ENCODE measurements around the gene CDYL2. TPM values are rescaled to one million over a fixed set of nuclear protein-coding genes. Genes with fewer than 3 reads are reported as not detected.

Gene CDYL2
- polyA plus RNA-seq, 4 donors: 1.9 to 3.0 (median 2.8) TPM

- no peak for DNase-seq
- H3K27me3 ChIP-seq (ENCODE audit: control insufficient read depth in 3 of 3, insufficient read depth in 3 of 3, low read length in 3 of 3): no peaks in the 10 kb centered on the region
- no peak overlapping the region for H3K4me3 ChIP-seq (ENCODE audit: low read depth in 1 of 3, low read length in 3 of 3)
- no peaks in the 10 kb centered on the region for H3K36me3 ChIP-seq (ENCODE audit: control insufficient read depth in 3 of 3, insufficient read depth in 2 of 3, low read depth in 1 of 3, low read length in 3 of 3)
- H3K27ac ChIP-seq (ENCODE audit: low read depth in 1 of 3, low read length in 2 of 3): no peak overlapping the region
- WGBS, 3 donors: 83 to 91% (median 87%) methylated on average over 1 of the region's 1 CpG
- no peak for FAIRE-seq
- H3K9me3 ChIP-seq (ENCODE audit: control insufficient read depth in 2 of 2, insufficient read depth in 1 of 2, low read depth in 1 of 2, low read length in 1 of 2): peaks cover 0 to 11% of the 10 kb centered on the region in 2 donors
- peaks cover 0 to 4% (median 0%) of the 10 kb centered on the region in 3 donors for H3K4me1 ChIP-seq (ENCODE audit: control insufficient read depth in 3 of 3, insufficient read depth in 2 of 3, low read depth in 1 of 3, low read length in 2 of 3)
Measured at GRCh38 chr16:80844395-80844794, 40.0 kb upstream of the CDYL2 start.

GRCh38 chr16:80841231-80841630 lies 36.8 kb upstream of the CDYL2 start:
- Histone ChIP-seq H3K27ac (ENCODE audit: low read depth in 1 of 3, low read length in 2 of 3) (no peak overlapping the region), H3K36me3 (ENCODE audit: control insufficient read depth in 3 of 3, insufficient read depth in 2 of 3, low read depth in 1 of 3, low read length in 3 of 3) (no peaks in the 10 kb centered on the region), H3K4me3 (ENCODE audit: low read depth in 1 of 3, low read length in 3 of 3) (no peak overlapping the region), H3K27me3 (ENCODE audit: control insufficient read depth in 3 of 3, insufficient read depth in 3 of 3, low read length in 3 of 3) (no peaks in the 10 kb centered on the region), H3K4me1 (ENCODE audit: control insufficient read depth in 3 of 3, insufficient read depth in 2 of 3, low read depth in 1 of 3, low read length in 2 of 3) (peaks cover 0 to 2% (median 0%) of the 10 kb centered on the region in 3 donors), H3K9me3 (ENCODE audit: control insufficient read depth in 2 of 2, insufficient read depth in 1 of 2, low read depth in 1 of 2, low read length in 1 of 2) (peaks cover 0 to 11% of the 10 kb centered on the region in 2 donors)
- DNase-seq: no peak
- no peak for FAIRE-seq

DNA sequence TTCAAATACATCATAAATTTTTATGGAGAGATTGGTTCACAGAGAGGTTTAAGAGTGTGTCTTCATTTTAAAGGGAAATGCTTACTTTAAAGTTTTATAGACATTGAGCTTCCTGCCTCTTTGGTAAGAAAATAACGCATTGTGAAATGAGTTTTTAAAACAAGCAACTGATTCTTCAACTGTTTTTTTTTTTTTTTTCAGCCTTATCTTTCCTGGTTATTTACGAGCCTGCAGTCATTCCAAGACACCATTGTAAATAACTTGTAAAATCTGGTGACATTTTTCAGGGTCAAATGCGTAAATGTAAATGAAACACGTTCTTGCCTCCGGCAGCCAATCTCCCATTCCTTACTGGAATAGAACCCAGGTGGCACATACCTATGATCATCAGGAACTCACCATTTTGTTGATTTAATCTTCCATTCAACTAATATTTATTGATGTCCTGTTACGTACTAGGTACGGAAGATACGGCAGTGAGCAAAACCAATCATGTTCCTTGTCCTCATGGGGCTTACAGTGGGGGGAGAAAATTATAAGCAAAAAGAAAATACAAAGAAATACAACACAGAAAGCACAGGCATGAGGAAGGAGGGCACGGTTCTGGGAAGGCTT lies 33.2 kb upstream of the CDYL2 start:
- Histone ChIP-seq H3K9me3 (ENCODE audit: control insufficient read depth in 2 of 2, insufficient read depth in 1 of 2, low read depth in 1 of 2, low read length in 1 of 2) (peaks cover 0 to under 1% of the 10 kb centered on the region in 2 donors), H3K27me3 (ENCODE audit: control insufficient read depth in 3 of 3, insufficient read depth in 3 of 3, low read length in 3 of 3) (no peaks in the 10 kb centered on the region), H3K27ac (ENCODE audit: low read depth in 1 of 3, low read length in 2 of 3) (no peak overlapping the region), H3K36me3 (ENCODE audit: control insufficient read depth in 3 of 3, insufficient read depth in 2 of 3, low read depth in 1 of 3, low read length in 3 of 3) (no peaks in the 10 kb centered on the region), H3K4me1 (ENCODE audit: control insufficient read depth in 3 of 3, insufficient read depth in 2 of 3, low read depth in 1 of 3, low read length in 2 of 3) (no peaks in the 10 kb centered on the region), H3K4me3 (ENCODE audit: low read depth in 1 of 3, low read length in 3 of 3) (no peak overlapping the region)
- FAIRE-seq: no peak
- WGBS, 3 donors: 50 to 60% (median 58%) methylated on average over 9 of the region's 9 CpGs
- DNase-seq: peak in 1 of 2 donors; percentile 33

DNA sequence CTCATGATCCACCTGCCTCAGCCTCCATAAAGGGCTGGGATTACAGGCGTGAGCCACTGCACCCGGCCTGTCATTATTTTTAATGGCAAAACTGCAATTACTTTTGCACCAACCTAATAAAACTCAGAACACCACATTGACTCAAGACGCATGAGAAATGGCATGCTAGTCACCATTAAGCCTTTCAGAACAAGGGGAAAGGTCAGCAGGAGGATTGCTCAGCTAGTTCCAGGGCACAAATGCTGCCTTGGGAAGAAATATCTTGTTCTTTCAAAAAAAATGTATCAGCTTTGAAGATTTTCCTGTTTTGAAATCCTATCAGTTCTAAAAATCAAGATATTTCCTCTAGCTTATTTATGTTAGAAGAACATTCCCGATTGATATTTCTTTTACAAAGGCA lies 32.4 kb upstream of the CDYL2 start:
- no peaks in the 10 kb centered on the region for H3K4me1 ChIP-seq (ENCODE audit: control insufficient read depth in 3 of 3, insufficient read depth in 2 of 3, low read depth in 1 of 3, low read length in 2 of 3)
- FAIRE-seq (no peak), DNase-seq (peak; percentile 15 to 23)
- no peak overlapping the region for H3K27ac ChIP-seq (ENCODE audit: low read depth in 1 of 3, low read length in 2 of 3)
- H3K27me3 ChIP-seq (ENCODE audit: control insufficient read depth in 3 of 3, insufficient read depth in 3 of 3, low read length in 3 of 3): no peaks in the 10 kb centered on the region
- H3K36me3 ChIP-seq (ENCODE audit: control insufficient read depth in 3 of 3, insufficient read depth in 2 of 3, low read depth in 1 of 3, low read length in 3 of 3): no peaks in the 10 kb centered on the region
- no peak overlapping the region for H3K4me3 ChIP-seq (ENCODE audit: low read depth in 1 of 3, low read length in 3 of 3)
- H3K9me3 ChIP-seq (ENCODE audit: control insufficient read depth in 2 of 2, insufficient read depth in 1 of 2, low read depth in 1 of 2, low read length in 1 of 2): no peaks in the 10 kb centered on the region
- WGBS, 3 donors: 42 to 68% (median 54%) methylated on average over 4 of the region's 4 CpGs

GRCh38 chr16:80836202-80836601 lies 31.8 kb upstream of the CDYL2 start:
- H3K27me3 ChIP-seq (ENCODE audit: control insufficient read depth in 3 of 3, insufficient read depth in 3 of 3, low read length in 3 of 3): no peaks in the 10 kb centered on the region
- H3K36me3 ChIP-seq (ENCODE audit: control insufficient read depth in 3 of 3, insufficient read depth in 2 of 3, low read depth in 1 of 3, low read length in 3 of 3): no peaks in the 10 kb centered on the region
- H3K4me1 ChIP-seq (ENCODE audit: control insufficient read depth in 3 of 3, insufficient read depth in 2 of 3, low read depth in 1 of 3, low read length in 2 of 3): no peaks in the 10 kb centered on the region
- no peaks in the 10 kb centered on the region for H3K9me3 ChIP-seq (ENCODE audit: control insufficient read depth in 2 of 2, insufficient read depth in 1 of 2, low read depth in 1 of 2, low read length in 1 of 2)
- DNase-seq (peak in 1 of 2 donors; percentile 6), FAIRE-seq (no peak)
- H3K27ac ChIP-seq (ENCODE audit: low read depth in 1 of 3, low read length in 2 of 3): no peak overlapping the region
- 68 to 77% (median 73%) methylated on average over 5 of the region's 5 CpGs for WGBS, 3 donors
- no peak overlapping the region for H3K4me3 ChIP-seq (ENCODE audit: low read depth in 1 of 3, low read length in 3 of 3)

GRCh38 chr16:80831039-80831438 lies 26.6 kb upstream of the CDYL2 start:
- FAIRE-seq: no peak
- no peaks in the 10 kb centered on the region for H3K36me3 ChIP-seq (ENCODE audit: control insufficient read depth in 3 of 3, insufficient read depth in 2 of 3, low read depth in 1 of 3, low read length in 3 of 3)

DNA sequence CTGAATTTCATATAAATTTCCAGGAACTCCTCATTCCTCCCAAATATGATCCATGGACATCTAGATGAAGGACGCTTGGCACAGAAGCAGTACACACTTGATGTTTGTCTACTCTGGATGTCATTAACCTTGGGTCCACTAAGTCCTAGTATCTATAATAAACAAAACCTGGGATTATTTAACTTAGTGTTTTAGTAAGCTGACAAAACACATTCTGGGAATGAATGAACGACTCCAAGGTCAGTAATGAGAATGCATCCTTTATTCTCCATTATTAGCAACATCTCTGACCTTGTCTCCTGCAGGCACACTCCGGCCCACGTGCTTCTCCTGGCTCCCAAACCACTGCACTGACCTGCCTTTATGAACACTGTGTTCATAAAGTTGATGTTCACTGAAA lies 24.1 kb upstream of the CDYL2 start:
- FAIRE-seq (no peak), DNase-seq (no peak)
- H3K36me3 ChIP-seq (ENCODE audit: control insufficient read depth in 3 of 3, insufficient read depth in 2 of 3, low read depth in 1 of 3, low read length in 3 of 3): no peaks in the 10 kb centered on the region
- no peak overlapping the region for H3K27ac ChIP-seq (ENCODE audit: low read depth in 1 of 3, low read length in 2 of 3)
- H3K4me3 ChIP-seq (ENCODE audit: low read depth in 1 of 3, low read length in 3 of 3): no peak overlapping the region
- H3K27me3 ChIP-seq (ENCODE audit: control insufficient read depth in 3 of 3, insufficient read depth in 3 of 3, low read length in 3 of 3): peaks cover 0 to 4% (median 0%) of the 10 kb centered on the region in 3 donors
- no peaks in the 10 kb centered on the region for H3K4me1 ChIP-seq (ENCODE audit: control insufficient read depth in 3 of 3, insufficient read depth in 2 of 3, low read depth in 1 of 3, low read length in 2 of 3)
- WGBS, 3 donors: 53 to 66% (median 60%) methylated on average over 4 of the region's 4 CpGs
- H3K9me3 ChIP-seq (ENCODE audit: control insufficient read depth in 2 of 2, insufficient read depth in 1 of 2, low read depth in 1 of 2, low read length in 1 of 2): no peaks in the 10 kb centered on the region

More at GRCh38 chr16:80831039-80831438, 26.6 kb upstream of the CDYL2 start:
- DNase-seq: no peak
- Histone ChIP-seq H3K4me3 (ENCODE audit: low read depth in 1 of 3, low read length in 3 of 3) (no peak overlapping the region), H3K4me1 (ENCODE audit: control insufficient read depth in 3 of 3, insufficient read depth in 2 of 3, low read depth in 1 of 3, low read length in 2 of 3) (no peaks in the 10 kb centered on the region), H3K27me3 (ENCODE audit: control insufficient read depth in 3 of 3, insufficient read depth in 3 of 3, low read length in 3 of 3) (peaks cover 0 to 4% (median 0%) of the 10 kb centered on the region in 3 donors), H3K9me3 (ENCODE audit: control insufficient read depth in 2 of 2, insufficient read depth in 1 of 2, low read depth in 1 of 2, low read length in 1 of 2) (no peaks in the 10 kb centered on the region), H3K27ac (ENCODE audit: low read depth in 1 of 3, low read length in 2 of 3) (no peak overlapping the region)
- WGBS, 3 donors: 83 to 91% (median 86%) methylated on average over 1 of the region's 1 CpG

DNA sequence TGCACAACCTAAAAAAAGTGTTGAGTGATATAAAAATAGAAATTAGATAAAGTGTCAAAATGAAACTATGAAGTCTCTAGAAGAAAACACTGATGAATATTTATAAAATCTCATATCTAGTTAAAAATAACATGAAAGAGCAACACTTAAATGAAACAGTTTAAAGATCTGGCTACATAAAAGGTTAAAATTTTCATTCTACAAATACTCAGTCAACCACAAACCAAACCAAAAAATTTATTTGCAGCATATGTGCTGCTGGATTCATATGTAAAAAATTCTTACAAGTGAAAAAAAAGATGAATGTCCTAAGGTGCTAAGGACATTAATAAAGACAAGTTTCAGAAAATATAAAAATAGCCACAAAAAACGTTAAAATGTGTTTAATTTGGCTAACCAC lies 22.6 kb upstream of the CDYL2 start:
- H3K4me1 ChIP-seq (ENCODE audit: control insufficient read depth in 3 of 3, insufficient read depth in 2 of 3, low read depth in 1 of 3, low read length in 2 of 3): no peaks in the 10 kb centered on the region
- no peak overlapping the region for H3K4me3 ChIP-seq (ENCODE audit: low read depth in 1 of 3, low read length in 3 of 3)
- no peak overlapping the region for H3K27ac ChIP-seq (ENCODE audit: low read depth in 1 of 3, low read length in 2 of 3)
- H3K36me3 ChIP-seq (ENCODE audit: control insufficient read depth in 3 of 3, insufficient read depth in 2 of 3, low read depth in 1 of 3, low read length in 3 of 3): no peaks in the 10 kb centered on the region
- H3K27me3 ChIP-seq (ENCODE audit: control insufficient read depth in 3 of 3, insufficient read depth in 3 of 3, low read length in 3 of 3): peaks cover 0 to 4% (median 0%) of the 10 kb centered on the region in 3 donors
- no peaks in the 10 kb centered on the region for H3K9me3 ChIP-seq (ENCODE audit: control insufficient read depth in 2 of 2, insufficient read depth in 1 of 2, low read depth in 1 of 2, low read length in 1 of 2)
- WGBS, 3 donors: 24 to 31% (median 26%) methylated on average over 1 of the region's 1 CpG
- no peak for DNase-seq
- FAIRE-seq: no peak

GRCh38 chr16:80825365-80825758 lies 21.0 kb upstream of the CDYL2 start:
- H3K9me3 ChIP-seq (ENCODE audit: control insufficient read depth in 2 of 2, insufficient read depth in 1 of 2, low read depth in 1 of 2, low read length in 1 of 2): no peaks in the 10 kb centered on the region
- H3K4me3 ChIP-seq (ENCODE audit: low read depth in 1 of 3, low read length in 3 of 3): no peak overlapping the region
- peaks cover 0 to 4% (median 0%) of the 10 kb centered on the region in 3 donors for H3K27me3 ChIP-seq (ENCODE audit: control insufficient read depth in 3 of 3, insufficient read depth in 3 of 3, low read length in 3 of 3)
- no peaks in the 10 kb centered on the region for H3K4me1 ChIP-seq (ENCODE audit: control insufficient read depth in 3 of 3, insufficient read depth in 2 of 3, low read depth in 1 of 3, low read length in 2 of 3)
- FAIRE-seq (no peak), DNase-seq (no peak)
- no peaks in the 10 kb centered on the region for H3K36me3 ChIP-seq (ENCODE audit: control insufficient read depth in 3 of 3, insufficient read depth in 2 of 3, low read depth in 1 of 3, low read length in 3 of 3)
- H3K27ac ChIP-seq (ENCODE audit: low read depth in 1 of 3, low read length in 2 of 3): no peak overlapping the region
- 97 to 100% (median 98%) methylated on average over 1 of the region's 1 CpG for WGBS, 3 donors
